Measurements from ENCODE around the gene RAP1GAP. TPM values are rescaled to one million over a fixed set of nuclear protein-coding genes. Genes with fewer than 3 reads are reported as not detected.

Gene RAP1GAP
- total RNA-seq, 1 experiment from 2014 or later = not detected

DNA sequence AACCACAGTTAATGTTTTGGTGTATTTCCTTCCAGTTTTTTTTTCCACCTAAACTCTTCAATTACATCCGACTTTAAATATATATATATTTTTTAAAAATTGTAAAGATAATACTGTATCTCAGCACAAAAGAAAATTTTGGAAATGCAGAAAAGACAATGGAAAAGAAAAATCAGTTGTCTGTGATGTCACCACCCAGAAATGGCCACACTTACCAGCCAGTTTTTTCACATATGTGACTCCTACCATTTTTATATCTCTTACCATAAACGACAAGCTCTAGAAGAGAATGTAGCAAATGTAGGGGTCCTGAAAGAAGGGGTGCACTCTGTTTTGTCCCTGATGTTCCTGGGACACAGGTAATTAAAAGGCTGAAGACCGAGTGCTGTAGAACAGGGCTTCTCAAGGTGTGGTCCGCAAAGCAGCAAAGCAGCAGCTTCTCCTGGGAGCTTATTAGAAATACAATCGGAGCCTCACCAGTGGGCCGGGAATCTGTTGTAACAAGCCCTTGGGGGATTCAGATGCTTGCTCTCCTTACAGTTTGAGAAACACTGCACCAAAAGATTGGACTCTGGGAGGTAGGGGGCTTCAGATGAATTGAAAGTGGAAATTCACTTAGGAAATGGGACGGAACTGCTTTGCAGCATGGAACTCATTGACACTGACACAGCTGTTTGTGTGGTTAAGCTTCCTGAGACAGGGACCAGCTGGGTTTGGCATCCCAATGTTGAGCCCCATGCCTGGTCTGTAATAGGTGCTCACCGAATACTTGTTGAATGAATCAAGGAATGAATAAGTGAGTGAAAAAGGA lies 115.8 kb downstream of the RAP1GAP start:
- DNase-seq = no peak
- Histone ChIP-seq H3K4me3 (ENCODE audit: low read length) (no peak overlapping the region), H3K9ac (ENCODE audit: low read length) (no peak overlapping the region), H3K9me2 (replicated peaks; ENCODE audit: insufficient read depth, low read length) (no peaks in the 10 kb centered on the region), H3K79me2 (ENCODE audit: low read length) (no peaks in the 10 kb centered on the region), H3K27ac (ENCODE audit: low read length) (no peak overlapping the region), H2AFZ (ENCODE audit: low read length) (no peak overlapping the region), H3K36me3 (ENCODE audit: insufficient read depth, low read length) (no peaks in the 10 kb centered on the region), H3K27me3 (ENCODE audit: low read length) (no peaks in the 10 kb centered on the region), H3K4me2 (ENCODE audit: low read depth, low read length, poor library complexity, severe bottlenecking) (no peak overlapping the region), H3K9me3 (ENCODE audit: low read length) (no peaks in the 10 kb centered on the region), H4K20me1 (ENCODE audit: insufficient read depth, low read depth, low read length) (no peaks in the 10 kb centered on the region), H3K4me1 (ENCODE audit: low read length) (no peaks in the 10 kb centered on the region)

DNA sequence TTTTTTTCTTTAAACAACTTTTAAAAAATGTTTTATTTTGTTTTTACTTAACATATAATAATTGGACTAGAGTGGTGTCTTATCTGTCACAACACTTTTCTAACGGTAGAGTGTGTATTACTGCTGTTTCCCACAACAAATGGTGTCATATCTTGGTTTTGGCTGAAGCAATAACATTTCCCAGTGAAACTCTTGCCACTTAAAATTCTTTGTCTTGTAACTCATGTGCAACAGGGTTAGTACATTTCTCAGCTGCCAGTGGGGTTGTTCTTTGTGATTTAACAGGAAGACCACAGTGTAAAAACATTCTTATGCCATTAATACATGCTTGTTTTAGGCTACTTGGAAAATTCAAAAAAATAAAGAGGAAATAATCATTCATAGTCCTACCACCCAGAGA lies 116.4 kb downstream of the RAP1GAP start:
- H3K27ac ChIP-seq (ENCODE audit: low read length) = no peak overlapping the region
- H2AFZ ChIP-seq (ENCODE audit: low read length) = no peak overlapping the region
- H3K79me2 ChIP-seq (ENCODE audit: low read length) = no peaks in the 10 kb centered on the region
- H3K9me2 ChIP-seq (replicated peaks; ENCODE audit: insufficient read depth, low read length) = no peaks in the 10 kb centered on the region
- no peaks in the 10 kb centered on the region for H3K4me1 ChIP-seq (ENCODE audit: low read length)
- H3K9me3 ChIP-seq (ENCODE audit: low read length) = no peaks in the 10 kb centered on the region
- H3K4me3 ChIP-seq (ENCODE audit: low read length) = no peak overlapping the region
- H3K9ac ChIP-seq (ENCODE audit: low read length) = no peak overlapping the region
- H3K4me2 ChIP-seq (ENCODE audit: low read depth, low read length, poor library complexity, severe bottlenecking) = no peak overlapping the region
- no peak for DNase-seq
- no peaks in the 10 kb centered on the region for H3K36me3 ChIP-seq (ENCODE audit: insufficient read depth, low read length)
- no peaks in the 10 kb centered on the region for H3K27me3 ChIP-seq (ENCODE audit: low read length)
- H4K20me1 ChIP-seq (ENCODE audit: insufficient read depth, low read depth, low read length) = no peaks in the 10 kb centered on the region

GRCh38 chr1:21550866-21551475 lies 118.2 kb downstream of the RAP1GAP start:
- DNase-seq = no peak
- Histone ChIP-seq H3K4me2 (ENCODE audit: low read depth, low read length, poor library complexity, severe bottlenecking) (no peak overlapping the region), H3K4me3 (ENCODE audit: low read length) (no peak overlapping the region), H4K20me1 (ENCODE audit: insufficient read depth, low read depth, low read length) (no peaks in the 10 kb centered on the region), H3K27me3 (ENCODE audit: low read length) (no peaks in the 10 kb centered on the region), H3K27ac (ENCODE audit: low read length) (no peak overlapping the region), H3K9me3 (ENCODE audit: low read length) (no peaks in the 10 kb centered on the region), H3K36me3 (ENCODE audit: insufficient read depth, low read length) (no peaks in the 10 kb centered on the region), H3K9ac (ENCODE audit: low read length) (no peak overlapping the region), H3K79me2 (ENCODE audit: low read length) (no peaks in the 10 kb centered on the region), H3K9me2 (replicated peaks; ENCODE audit: insufficient read depth, low read length) (no peaks in the 10 kb centered on the region), H3K4me1 (ENCODE audit: low read length) (no peaks in the 10 kb centered on the region), H2AFZ (ENCODE audit: low read length) (no peak overlapping the region)

- no peaks in the 10 kb centered on the region for H3K4me1 ChIP-seq (ENCODE audit: low read length)
- H3K4me2 ChIP-seq (ENCODE audit: low read depth, low read length, poor library complexity, severe bottlenecking) = no peak overlapping the region
- no peaks in the 10 kb centered on the region for H4K20me1 ChIP-seq (ENCODE audit: insufficient read depth, low read depth, low read length)
- H3K9me3 ChIP-seq (ENCODE audit: low read length) = no peaks in the 10 kb centered on the region
- H2AFZ ChIP-seq (ENCODE audit: low read length) = no peak overlapping the region
- H3K9ac ChIP-seq (ENCODE audit: low read length) = no peak overlapping the region
- no peak for DNase-seq
- no peaks in the 10 kb centered on the region for H3K27me3 ChIP-seq (ENCODE audit: low read length)
- no peak overlapping the region for H3K4me3 ChIP-seq (ENCODE audit: low read length)
- H3K27ac ChIP-seq (ENCODE audit: low read length) = no peak overlapping the region
- H3K9me2 ChIP-seq (replicated peaks; ENCODE audit: insufficient read depth, low read length) = no peaks in the 10 kb centered on the region
- H3K79me2 ChIP-seq (ENCODE audit: low read length) = no peaks in the 10 kb centered on the region
- H3K36me3 ChIP-seq (ENCODE audit: insufficient read depth, low read length) = no peaks in the 10 kb centered on the region
Observed at GRCh38 chr1:21550097-21550496, 119.1 kb downstream of the RAP1GAP start.

DNA sequence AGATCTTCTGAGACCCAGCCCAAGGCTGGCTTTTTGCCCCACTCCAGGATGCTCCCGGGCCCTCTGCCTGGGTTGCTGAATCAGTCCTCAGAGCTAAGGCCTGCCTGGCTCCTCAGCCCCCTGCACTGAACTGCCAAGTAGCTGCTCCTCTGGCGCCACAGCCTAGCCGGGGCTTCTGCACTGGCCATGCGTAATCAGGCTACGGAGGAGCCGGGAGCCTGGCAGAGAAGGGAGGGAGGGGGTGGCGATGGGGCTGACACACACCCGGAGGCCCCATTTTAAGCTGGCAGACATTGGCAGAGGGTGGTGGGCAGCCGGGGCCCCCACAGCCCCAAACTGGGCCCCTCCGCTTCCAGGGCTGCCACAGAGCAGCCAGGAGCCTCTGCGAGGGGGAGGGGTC lies 121.3 kb downstream of the RAP1GAP start:
- Histone ChIP-seq H2AFZ (ENCODE audit: low read length) (no peak overlapping the region), H3K4me3 (ENCODE audit: low read length) (no peak overlapping the region), H3K4me2 (ENCODE audit: low read depth, low read length, poor library complexity, severe bottlenecking) (no peak overlapping the region), H4K20me1 (ENCODE audit: insufficient read depth, low read depth, low read length) (no peaks in the 10 kb centered on the region), H3K9me2 (replicated peaks; ENCODE audit: insufficient read depth, low read length) (no peaks in the 10 kb centered on the region), H3K27ac (ENCODE audit: low read length) (no peak overlapping the region), H3K9me3 (ENCODE audit: low read length) (no peaks in the 10 kb centered on the region), H3K27me3 (ENCODE audit: low read length) (no peaks in the 10 kb centered on the region), H3K36me3 (ENCODE audit: insufficient read depth, low read length) (no peaks in the 10 kb centered on the region), H3K9ac (ENCODE audit: low read length) (no peak overlapping the region), H3K79me2 (ENCODE audit: low read length) (no peaks in the 10 kb centered on the region), H3K4me1 (ENCODE audit: low read length) (no peaks in the 10 kb centered on the region)
- DNase-seq = no peak

Other genes starting within 250 kb of the RAP1GAP start
- 3.6 and 5.3 TPM in 2 replicates for gene NBPF3, start 229.2 kb downstream of the RAP1GAP start, total RNA-seq (2014; rRNA removed; shearing (Covaris generic); ENCODE audit: low replicate concordance)
- gene ALPL, start 159.9 kb downstream of the RAP1GAP start, total RNA-seq (2014; rRNA removed; shearing (Covaris generic); ENCODE audit: low replicate concordance) = 0.36 TPM in 1 of 2 replicates, not detected in the other
- gene USP48, start 113.8 kb upstream of the RAP1GAP start, total RNA-seq (2014; rRNA removed; shearing (Covaris generic); ENCODE audit: low replicate concordance) = 26.3 and 35.1 TPM in 2 replicates
- not detected in 2 replicates for gene LDLRAD2, start 142.9 kb upstream of the RAP1GAP start, total RNA-seq (2014; rRNA removed; shearing (Covaris generic); ENCODE audit: low replicate concordance)

All from Karpas-422 (cell line).